Inferior parietal cortex (tissue), 1 donor: Measurements from ENCODE around the gene PVRIG.
A peak's percentile ranks its signal among the peaks of the same experiment; 100 is the strongest.
"Not testable (repeated sequence)": the region's sequence is repeated elsewhere in the genome, so short reads cannot be mapped to it uniquely, and the experiment has no call there.

Experiments
- DNase-seq: peaks from one replicate; pipeline ENCODE4 v3.0.0-alpha.2; 2016; ENCODE audit errors: extremely low spot score

Gene PVRIG

DNA sequence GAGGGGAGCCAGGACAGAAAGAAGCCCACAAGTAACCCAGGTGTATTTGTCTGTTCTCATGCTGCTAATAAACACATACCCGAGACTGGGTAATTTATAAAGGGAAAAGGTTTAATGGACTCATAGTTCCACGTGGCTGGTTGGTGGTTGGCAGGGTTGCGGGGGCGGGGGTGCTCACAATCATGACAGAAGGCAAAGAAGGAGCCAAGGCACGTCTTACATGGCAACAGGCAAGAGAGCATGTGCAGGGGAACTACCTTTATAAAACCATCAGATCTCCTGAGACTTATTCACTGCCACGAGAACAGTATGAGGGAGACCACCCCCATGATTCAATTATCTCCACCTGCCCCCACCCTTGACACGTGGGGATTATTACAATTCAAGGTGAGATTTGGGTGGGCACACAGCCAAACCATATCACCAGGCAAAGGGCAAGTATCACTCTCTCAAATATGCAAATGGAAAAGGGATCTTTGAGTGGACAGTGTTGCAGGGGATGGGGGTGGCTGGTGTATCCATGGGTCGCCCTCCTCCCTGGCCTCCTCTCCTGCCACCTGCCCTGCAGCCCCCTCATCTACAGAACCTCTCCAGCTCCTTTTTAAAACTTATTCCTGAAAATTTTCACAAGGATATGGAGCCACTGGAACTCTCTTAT is 15.0 kb downstream of the PVRIG start:
- DNase-seq = not testable (repeated sequence)

DNA sequence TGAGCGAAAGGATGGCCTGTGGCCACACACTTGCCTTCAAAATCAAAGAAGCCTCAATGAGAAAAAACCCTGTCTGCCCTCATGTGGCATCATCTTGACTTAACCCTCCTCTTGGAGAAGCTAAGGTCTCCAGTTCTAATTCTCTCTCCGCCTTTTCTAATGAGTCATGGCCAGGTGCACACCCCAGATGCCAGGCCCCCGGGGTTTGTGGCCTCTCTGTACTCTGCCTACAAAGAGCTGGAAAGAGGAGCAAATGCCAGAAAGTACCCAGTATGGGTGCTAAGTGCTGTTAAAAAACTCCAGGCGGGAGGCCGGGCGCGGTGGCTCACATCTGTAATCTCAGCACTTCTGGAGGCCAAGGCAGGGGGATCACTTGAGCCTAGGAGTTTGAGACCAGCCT is 20.2 kb downstream of the PVRIG start:
- DNase-seq = not testable (repeated sequence)

GRCh38 chr7:100243385-100243784 is 23.6 kb downstream of the PVRIG start:
- DNase-seq = peak; percentile 32

DNA sequence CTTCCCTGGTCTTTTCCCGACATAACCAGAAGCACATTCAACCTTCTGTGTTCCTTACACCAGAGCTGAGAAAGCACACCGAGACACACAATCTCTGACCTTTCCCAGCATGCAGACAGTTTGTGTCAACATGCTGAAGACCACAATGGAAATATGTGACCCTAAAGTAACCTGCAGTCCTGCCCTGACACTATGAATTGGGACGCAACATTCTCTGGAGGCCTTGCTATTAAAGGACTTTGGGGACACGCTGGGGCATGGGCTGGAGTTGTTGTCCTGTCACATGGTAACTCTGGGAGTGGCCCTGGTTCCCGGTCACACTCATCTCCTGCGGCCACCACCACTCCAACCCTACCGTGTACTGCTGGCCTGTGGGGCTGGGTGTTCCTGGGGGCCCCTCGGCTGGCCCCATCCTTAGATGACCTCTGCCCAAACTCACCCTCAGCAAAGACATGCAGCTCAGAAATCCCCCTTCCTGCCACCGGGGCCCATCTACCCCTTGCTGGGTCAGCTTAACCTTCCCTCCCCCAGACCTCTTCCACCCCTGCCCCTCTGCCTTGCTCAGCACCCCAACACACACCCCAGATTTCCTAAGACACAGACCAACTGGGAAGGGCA is 25.3 kb downstream of the PVRIG start:
- not testable (repeated sequence) for DNase-seq

- not testable (repeated sequence) for DNase-seq
Measured at GRCh38 chr7:100246121-100246864, 26.5 kb downstream of the PVRIG start.

DNA sequence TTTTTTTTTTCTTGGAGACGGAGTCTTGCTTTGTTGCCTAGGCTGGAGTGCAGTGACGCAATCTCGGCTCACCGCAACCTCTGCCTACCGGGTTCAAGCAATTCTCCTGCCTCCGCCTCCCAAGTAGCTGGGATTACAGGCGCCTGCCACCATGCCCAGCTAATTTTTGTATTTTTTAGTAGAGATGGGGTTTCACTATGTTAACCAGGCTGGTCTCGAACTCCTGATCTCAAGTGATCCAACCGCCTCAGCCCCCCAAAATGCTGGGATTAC is 27.1 kb downstream of the PVRIG start:
- not testable (repeated sequence) for DNase-seq

- DNase-seq = no peak
Measured at GRCh38 chr7:100247152-100247757, 27.5 kb downstream of the PVRIG start.

DNA sequence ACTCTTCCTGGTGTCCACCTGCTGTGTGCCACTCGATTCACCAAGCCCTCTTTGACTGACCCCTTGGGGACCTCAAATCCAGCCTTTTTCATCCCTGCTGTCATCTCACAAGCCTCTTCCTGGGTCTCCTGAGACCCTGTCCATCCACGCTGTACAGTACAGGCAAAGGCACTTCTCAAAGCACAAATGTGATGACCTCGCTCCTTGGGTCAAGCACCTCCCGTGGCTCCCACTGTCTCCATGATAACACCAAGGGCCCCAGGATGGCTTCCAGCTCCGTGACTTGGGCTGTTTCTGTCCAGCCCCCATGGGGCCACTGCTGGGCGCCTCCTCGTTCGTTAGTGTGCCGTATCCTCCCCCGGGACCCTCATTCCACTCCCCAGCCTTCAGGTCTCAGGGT is 28.7 kb downstream of the PVRIG start:
- no peak for DNase-seq

GRCh38 chr7:100257017-100257416 is 37.3 kb downstream of the PVRIG start:
- no peak for DNase-seq

DNA sequence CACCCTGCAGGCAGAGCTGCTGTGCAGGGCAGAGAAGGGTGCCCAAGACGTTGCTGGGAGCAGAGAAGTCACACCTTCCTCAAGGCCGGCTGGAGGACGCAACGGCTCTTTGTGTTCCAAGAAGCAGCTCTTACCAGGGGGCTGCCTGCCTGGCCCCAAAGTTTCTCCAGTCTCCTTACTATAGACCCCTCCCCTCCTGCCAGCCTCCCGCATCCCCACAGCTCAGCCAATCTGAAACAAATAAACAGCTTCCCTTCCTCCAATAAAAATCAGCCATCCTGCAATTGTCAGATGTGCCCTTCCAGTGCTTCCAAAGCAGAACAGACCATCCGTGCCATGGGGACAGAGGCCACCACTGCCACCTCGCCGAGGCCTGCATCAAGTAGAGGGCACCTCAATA is 40.2 kb downstream of the PVRIG start:
- not testable (repeated sequence) for DNase-seq

- DNase-seq = not testable (repeated sequence)
Measured at GRCh38 chr7:100262896-100263295, 43.1 kb downstream of the PVRIG start.

DNA sequence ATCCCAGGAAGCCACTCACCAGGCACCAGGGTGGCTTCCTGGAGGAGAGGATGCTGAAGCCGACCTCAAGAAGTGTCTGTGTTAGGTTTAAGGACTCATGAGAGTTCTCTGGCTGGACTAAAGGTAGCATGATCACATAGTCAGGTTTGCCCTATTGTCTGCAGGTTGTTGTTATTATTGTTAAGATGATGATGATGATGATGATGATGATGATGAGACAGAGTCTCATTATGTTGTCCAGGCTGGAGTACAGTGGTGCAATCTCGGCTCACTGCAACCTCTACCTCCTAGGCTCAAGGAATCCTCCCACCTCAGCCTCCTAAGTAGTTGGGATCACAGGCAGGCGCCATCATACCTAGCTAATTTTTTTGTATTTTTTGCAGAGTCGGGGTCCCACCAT is 44.5 kb downstream of the PVRIG start:
- DNase-seq = not testable (repeated sequence)

GRCh38 chr7:100264669-100265165 is 45.0 kb downstream of the PVRIG start:
- not testable (repeated sequence) for DNase-seq

- not testable (repeated sequence) for DNase-seq
Measured at GRCh38 chr7:100265851-100266250, 46.1 kb downstream of the PVRIG start.

GRCh38 chr7:100266576-100267354 is 47.0 kb downstream of the PVRIG start:
- DNase-seq = no peak

DNA sequence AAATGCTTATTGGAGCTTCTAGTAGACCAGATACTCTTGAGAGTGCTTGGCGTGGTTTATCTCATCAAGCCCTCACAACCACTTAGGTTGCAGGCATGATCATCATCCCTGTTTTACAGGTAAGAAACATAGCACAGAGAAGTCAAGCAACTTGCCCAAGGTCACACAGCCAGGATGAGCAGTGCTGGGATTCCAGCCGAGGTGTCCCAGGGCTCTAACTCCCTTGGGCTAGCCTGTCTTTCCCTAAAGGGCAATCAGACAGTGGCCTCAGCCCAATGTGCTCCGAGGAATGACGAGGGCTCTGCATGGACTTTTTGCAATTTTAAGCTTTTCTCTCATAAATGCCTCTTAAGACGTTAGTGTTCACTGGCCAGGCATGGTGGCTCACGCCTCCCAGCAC is 47.9 kb downstream of the PVRIG start:
- DNase-seq = no peak

- not testable (repeated sequence) for DNase-seq
Measured at GRCh38 chr7:100268882-100269281, 49.1 kb downstream of the PVRIG start.

DNA sequence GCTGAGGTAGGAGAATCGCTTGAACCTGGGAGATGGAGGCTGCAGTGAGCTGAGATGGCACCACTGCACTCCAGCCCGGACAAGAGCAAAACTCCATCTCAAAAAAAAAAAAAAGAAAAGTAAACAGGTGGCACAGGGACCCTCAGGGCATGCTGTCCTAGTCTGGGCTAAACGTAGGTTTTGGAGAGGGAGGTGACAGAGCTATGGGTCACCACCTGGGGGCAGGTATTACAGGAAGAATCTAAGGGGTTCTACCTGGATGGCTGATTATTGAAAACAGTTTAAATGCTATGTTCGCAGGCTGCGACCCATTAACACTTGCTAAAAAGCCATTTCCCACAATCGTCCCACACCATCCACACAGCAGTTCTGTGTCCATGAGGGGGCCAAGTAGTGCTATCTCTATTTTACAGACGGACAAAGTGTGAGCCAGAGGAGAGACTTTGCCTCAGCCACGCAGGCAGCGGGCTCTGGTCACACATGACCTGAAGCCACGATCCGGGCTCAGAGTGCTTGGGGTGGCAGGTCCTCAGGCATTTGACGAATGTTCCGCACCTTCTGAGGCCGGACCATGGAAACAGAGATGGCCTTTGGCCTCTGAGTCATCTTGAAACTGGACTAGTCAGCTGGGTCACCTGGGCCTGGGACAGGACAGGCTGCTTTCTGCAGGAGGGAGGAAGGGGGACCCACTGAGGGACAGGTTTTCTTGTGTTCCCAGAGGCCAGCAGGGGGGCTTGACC is 49.7 kb downstream of the PVRIG start:
- DNase-seq = peak; percentile 9

DNA sequence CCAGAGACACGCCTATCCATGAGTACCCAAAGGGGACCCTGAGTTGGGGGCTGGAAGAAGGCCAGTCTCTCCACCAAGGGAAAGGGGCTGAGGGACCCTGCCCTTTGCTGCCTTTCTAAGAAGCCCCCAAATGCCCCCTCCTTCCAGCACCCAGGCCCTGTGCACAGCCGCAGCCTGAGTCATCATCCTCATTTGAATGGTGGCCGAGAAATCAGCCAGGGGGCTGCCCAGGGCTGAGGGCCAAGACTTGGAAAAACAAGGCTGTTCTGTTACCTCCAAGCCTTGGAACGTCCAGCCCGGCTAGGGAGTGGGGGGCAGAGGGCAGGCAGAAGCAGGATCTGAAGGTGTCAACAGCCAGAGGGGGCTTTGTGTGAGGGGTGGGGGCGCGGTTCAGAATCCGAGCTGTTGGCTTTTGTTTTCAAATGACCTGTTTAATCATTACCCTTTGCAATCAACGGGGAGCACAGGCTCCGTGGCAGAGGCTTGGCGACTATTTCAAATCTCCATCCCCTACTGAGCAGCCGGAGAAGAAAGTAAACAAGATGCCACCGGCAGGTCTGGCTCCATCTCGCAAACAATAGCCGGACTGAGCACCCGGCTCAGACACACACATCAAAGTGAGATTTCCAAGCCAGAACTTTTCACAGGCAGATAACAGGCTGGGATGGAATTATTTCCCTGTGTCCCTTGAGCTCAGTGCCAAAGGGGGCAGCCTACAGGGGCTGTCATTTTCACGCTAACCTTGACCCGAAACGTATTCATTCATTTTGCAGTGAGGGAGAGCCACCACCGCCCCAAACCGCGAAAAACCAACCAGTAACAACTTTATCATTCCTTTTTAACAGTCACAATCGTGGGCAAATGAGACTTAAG is 50.5 kb downstream of the PVRIG start:
- peak; percentile 15 for DNase-seq
